Cerebellar cortex (tissue), 1 donor: ENCODE data around the gene GSC.
"Not testable (repeated sequence)": the region's sequence is repeated elsewhere in the genome, so short reads cannot be mapped to it uniquely, and the experiment has no call there.

Source experiments
- DNase-seq: peaks from one replicate; pipeline ENCODE4 v3.0.0-alpha.2; 2015; ENCODE audit warnings: low spot score

The GSC gene

GRCh38 chr14:94746131-94746530, 23.8 kb downstream of the GSC start:
- DNase-seq = no peak

- DNase-seq = no peak
Observed at GRCh38 chr14:94738751-94739150, 31.2 kb downstream of the GSC start.

GRCh38 chr14:94738097-94738496, 31.8 kb downstream of the GSC start:
- no peak for DNase-seq

GRCh38 chr14:94728950-94729349, 41.0 kb downstream of the GSC start:
- no peak for DNase-seq

DNA sequence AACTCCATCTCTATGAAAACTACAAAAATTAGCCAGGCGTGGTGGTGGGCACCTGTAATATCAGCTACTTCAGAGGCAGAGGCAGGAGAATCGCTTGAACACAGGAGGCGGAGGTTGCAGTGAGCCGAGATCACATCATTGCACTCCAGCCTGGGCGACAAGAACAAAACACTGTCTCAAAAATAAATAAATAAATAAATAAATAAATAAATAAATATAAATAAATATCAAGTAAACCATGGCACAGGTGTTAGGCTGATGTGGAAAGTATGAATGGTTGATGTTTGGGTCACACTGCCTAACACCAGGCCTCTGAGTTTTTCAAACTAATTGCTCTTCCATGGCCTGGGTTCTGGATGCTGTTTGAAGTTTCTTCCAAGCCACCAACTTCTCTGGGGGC, 41.5 kb downstream of the GSC start:
- DNase-seq = not testable (repeated sequence)

GRCh38 chr14:94726649-94727048, 43.3 kb downstream of the GSC start:
- not testable (repeated sequence) for DNase-seq

GRCh38 chr14:94724993-94725392, 44.9 kb downstream of the GSC start:
- no peak for DNase-seq

- no peak for DNase-seq
Observed at GRCh38 chr14:94722397-94722796, 47.5 kb downstream of the GSC start.
